ENCODE results near the gene TOM1L2.

Gene TOM1L2

DNA sequence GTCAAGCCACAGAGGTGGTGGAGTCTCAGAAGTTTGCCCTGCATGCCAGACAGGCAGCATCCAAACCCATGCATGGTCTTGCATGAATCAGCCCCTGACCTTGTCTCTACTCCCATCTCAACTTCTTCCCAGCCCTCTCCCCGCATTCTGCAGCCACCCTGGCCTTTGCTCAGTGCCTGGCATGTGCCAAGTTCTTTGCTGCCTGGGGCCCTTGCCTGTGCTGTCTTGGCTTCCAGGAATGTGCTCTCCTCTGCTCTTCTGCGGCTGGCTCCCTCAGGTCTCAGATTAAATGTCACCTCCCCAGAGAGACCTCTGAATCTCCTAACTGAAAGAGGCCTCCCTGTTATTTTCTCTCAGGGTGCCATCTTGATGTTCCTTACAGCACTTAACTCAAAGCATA lies 18.1 kb upstream of the TOM1L2 start:
- Histone ChIP-seq H3K27ac (replicated peaks) (no peak overlapping the region), H3K4me3 (replicated peaks; ENCODE audit: insufficient read depth, low read length) (no peak overlapping the region), H3K27me3 (ENCODE audit: insufficient read depth, poor library complexity, severe bottlenecking) (no peaks in the 10 kb centered on the region)
- TF ChIP-seq, protein P1, sequence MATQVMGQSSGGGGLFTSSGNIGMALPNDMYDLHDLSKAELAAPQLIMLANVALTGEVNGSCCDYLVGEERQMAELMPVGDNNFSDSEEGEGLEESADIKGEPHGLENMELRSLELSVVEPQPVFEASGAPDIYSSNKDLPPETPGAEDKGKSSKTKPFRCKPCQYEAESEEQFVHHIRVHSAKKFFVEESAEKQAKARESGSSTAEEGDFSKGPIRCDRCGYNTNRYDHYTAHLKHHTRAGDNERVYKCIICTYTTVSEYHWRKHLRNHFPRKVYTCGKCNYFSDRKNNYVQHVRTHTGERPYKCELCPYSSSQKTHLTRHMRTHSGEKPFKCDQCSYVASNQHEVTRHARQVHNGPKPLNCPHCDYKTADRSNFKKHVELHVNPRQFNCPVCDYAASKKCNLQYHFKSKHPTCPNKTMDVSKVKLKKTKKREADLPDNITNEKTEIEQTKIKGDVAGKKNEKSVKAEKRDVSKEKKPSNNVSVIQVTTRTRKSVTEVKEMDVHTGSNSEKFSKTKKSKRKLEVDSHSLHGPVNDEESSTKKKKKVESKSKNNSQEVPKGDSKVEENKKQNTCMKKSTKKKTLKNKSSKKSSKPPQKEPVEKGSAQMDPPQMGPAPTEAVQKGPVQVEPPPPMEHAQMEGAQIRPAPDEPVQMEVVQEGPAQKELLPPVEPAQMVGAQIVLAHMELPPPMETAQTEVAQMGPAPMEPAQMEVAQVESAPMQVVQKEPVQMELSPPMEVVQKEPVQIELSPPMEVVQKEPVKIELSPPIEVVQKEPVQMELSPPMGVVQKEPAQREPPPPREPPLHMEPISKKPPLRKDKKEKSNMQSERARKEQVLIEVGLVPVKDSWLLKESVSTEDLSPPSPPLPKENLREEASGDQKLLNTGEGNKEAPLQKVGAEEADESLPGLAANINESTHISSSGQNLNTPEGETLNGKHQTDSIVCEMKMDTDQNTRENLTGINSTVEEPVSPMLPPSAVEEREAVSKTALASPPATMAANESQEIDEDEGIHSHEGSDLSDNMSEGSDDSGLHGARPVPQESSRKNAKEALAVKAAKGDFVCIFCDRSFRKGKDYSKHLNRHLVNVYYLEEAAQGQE (IDR thresholded peaks at IDR 0.05; ENCODE audit: insufficient replicate concordance, low read depth) = no peak
- TF ChIP-seq, protein P2, sequence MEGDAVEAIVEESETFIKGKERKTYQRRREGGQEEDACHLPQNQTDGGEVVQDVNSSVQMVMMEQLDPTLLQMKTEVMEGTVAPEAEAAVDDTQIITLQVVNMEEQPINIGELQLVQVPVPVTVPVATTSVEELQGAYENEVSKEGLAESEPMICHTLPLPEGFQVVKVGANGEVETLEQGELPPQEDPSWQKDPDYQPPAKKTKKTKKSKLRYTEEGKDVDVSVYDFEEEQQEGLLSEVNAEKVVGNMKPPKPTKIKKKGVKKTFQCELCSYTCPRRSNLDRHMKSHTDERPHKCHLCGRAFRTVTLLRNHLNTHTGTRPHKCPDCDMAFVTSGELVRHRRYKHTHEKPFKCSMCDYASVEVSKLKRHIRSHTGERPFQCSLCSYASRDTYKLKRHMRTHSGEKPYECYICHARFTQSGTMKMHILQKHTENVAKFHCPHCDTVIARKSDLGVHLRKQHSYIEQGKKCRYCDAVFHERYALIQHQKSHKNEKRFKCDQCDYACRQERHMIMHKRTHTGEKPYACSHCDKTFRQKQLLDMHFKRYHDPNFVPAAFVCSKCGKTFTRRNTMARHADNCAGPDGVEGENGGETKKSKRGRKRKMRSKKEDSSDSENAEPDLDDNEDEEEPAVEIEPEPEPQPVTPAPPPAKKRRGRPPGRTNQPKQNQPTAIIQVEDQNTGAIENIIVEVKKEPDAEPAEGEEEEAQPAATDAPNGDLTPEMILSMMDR (IDR thresholded peaks at IDR 0.05; ENCODE audit: insufficient read depth, low read length) = no peak
- DNase-seq (ENCODE audit: low read depth in 1 of 2, low spot score in 1 of 2) = no peak

DNA sequence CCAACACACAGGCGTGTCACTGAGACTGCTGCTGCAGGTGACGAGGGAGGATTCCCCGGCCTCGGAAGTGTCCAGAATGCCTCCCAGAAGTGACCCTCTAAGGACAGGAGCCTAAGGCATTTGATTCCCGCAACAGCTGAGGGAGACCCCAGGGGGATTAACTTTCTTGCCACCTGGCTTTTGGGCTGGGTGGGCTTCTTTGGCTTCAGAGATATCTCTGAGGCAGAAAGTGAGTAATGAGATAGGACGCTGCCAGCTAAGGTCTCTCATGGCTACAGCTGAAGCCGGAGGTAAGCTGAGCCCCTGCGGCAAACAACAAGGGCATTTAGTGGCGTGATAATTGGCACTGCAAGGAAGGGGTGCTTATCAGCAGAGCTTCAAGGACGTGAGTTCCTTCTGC lies 17.4 kb upstream of the TOM1L2 start:
- Histone ChIP-seq H3K4me3 (replicated peaks; ENCODE audit: insufficient read depth, low read length) (no peak overlapping the region), H3K27ac (replicated peaks) (no peak overlapping the region), H3K27me3 (ENCODE audit: insufficient read depth, poor library complexity, severe bottlenecking) (no peaks in the 10 kb centered on the region)
- TF ChIP-seq POLR2AphosphoS5 (IDR thresholded peaks at IDR 0.05; ENCODE audit: low read depth) = no peak
- TF ChIP-seq, protein P1 (IDR thresholded peaks at IDR 0.05; ENCODE audit: insufficient replicate concordance, low read depth) = no peak
- TF ChIP-seq GABPA (IDR thresholded peaks at IDR 0.05; ENCODE audit: low read depth) = no peak
- no peak for TF ChIP-seq SPI1 (IDR thresholded peaks at IDR 0.05; ENCODE audit: borderline replicate concordance, low read depth)
- TF ChIP-seq, protein P2 (IDR thresholded peaks at IDR 0.05; ENCODE audit: insufficient read depth, low read length) = no peak
- DNase-seq (ENCODE audit: low read depth in 1 of 2, low spot score in 1 of 2) = no peak

DNA sequence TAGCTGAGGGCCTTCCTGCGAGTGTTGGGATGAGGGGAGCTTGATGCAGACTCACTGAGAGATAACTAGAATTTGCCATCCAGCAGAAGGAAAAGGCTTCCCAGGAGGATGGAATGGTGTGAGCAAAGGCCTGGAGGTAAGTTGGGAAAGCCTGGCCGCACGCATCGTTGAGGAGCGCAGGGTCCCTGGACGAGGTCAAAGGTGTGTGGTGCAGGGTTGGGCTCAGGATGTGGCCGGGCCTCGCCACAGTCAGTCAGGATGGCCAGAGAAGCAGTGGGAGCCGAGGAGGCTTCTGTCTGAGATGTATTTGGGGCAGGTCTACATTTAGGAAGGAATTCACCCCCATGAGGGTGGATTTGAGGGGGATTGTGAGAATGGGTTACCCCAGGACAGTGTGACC lies 16.9 kb upstream of the TOM1L2 start:
- Histone ChIP-seq H3K4me3 (replicated peaks; ENCODE audit: insufficient read depth, low read length) (no peak overlapping the region), H3K27ac (replicated peaks) (no peak overlapping the region), H3K27me3 (ENCODE audit: insufficient read depth, poor library complexity, severe bottlenecking) (no peaks in the 10 kb centered on the region)
- no peak for TF ChIP-seq GABPA (IDR thresholded peaks at IDR 0.05; ENCODE audit: low read depth)
- TF ChIP-seq, protein P1 (IDR thresholded peaks at IDR 0.05; ENCODE audit: insufficient replicate concordance, low read depth) = no peak
- no peak for TF ChIP-seq SPI1 (IDR thresholded peaks at IDR 0.05; ENCODE audit: borderline replicate concordance, low read depth)
- TF ChIP-seq, protein P2 (IDR thresholded peaks at IDR 0.05; ENCODE audit: insufficient read depth, low read length) = no peak
- TF ChIP-seq POLR2AphosphoS5 (IDR thresholded peaks at IDR 0.05; ENCODE audit: low read depth) = no peak
- no peak for DNase-seq (ENCODE audit: low read depth in 1 of 2, low spot score in 1 of 2)
